ENCODE results near the gene HK1.

HK1 gene

DNA sequence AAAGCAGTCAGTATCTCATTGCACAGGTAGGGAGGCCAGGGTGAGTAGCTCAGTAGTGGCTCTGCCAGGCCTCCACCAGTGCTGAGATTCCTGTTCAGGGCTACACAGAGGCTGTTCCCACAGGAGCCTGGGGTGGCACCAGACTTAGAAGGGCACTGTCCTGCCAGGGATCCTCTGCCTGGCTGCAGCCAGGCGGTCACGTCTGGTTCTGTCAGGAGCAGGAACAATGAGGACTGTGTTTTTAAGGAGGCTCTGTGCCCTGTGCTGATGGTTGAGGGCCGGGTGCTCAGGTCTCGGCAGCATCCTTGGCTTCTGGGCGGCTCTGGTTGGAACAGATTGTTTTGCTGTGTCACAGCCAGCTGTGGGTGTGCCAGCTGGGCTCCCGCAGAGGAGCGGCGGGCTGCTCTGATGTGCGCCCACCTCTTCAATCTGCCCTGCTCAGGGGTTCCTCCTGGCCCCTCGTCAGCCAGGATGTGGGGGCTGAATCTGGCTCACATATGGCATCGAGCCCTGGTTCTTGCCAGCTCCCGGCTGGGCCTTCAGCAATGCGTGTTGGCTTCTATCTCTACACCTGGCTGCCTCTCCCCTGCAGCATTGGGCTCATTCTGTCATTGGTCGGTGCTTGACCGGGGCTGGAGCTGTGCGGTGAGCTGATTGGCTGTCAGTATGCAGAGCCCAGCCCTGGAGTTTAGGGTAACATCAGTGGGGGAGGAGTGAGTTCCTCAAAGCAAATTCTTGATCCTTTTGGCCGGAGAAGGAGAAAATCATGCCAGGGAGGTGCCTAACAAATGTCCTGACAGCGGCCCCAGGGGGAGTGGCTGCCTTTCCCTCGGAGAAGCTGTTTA is 97.2 kb downstream of the HK1 start:
- Histone ChIP-seq H2AFZ (ENCODE audit: low read length) (no peak overlapping the region), H3K79me2 (ENCODE audit: low read length) (no peaks in the 10 kb centered on the region), H4K20me1 (ENCODE audit: insufficient read depth, low read length) (no peaks in the 10 kb centered on the region), H3F3A (ENCODE audit: insufficient read depth, low read length) (no peaks in the 10 kb centered on the region), H3K4me1 (ENCODE audit: low read length) (no peaks in the 10 kb centered on the region), H3K4me2 (ENCODE audit: low read depth, low read length) (no peak overlapping the region), H3K9me2 (replicated peaks; ENCODE audit: insufficient read depth, low read length) (no peaks in the 10 kb centered on the region), H3K27ac (ENCODE audit: low read length) (no peak overlapping the region), H3K9ac (ENCODE audit: low read length) (no peak overlapping the region), H3K4me3 (ENCODE audit: low read length) (no peak overlapping the region), H3K27me3 (replicated peaks; ENCODE audit: insufficient read depth, low read length) (no peaks in the 10 kb centered on the region), H3K9me3 (replicated peaks; ENCODE audit: insufficient read depth, low read length) (no peaks in the 10 kb centered on the region), H3K36me3 (replicated peaks; ENCODE audit: insufficient read depth, low read length) (no peaks in the 10 kb centered on the region)
- no peak for DNase-seq
- TF ChIP-seq EZH2 (optimal IDR thresholded peaks at IDR 0.05; ENCODE audit: low read depth, low read length) = no peak
- TF ChIP-seq EZH2phosphoT487 (IDR thresholded peaks at IDR 0.05; ENCODE audit: low read length) = no peak
- TF ChIP-seq, protein P1, sequence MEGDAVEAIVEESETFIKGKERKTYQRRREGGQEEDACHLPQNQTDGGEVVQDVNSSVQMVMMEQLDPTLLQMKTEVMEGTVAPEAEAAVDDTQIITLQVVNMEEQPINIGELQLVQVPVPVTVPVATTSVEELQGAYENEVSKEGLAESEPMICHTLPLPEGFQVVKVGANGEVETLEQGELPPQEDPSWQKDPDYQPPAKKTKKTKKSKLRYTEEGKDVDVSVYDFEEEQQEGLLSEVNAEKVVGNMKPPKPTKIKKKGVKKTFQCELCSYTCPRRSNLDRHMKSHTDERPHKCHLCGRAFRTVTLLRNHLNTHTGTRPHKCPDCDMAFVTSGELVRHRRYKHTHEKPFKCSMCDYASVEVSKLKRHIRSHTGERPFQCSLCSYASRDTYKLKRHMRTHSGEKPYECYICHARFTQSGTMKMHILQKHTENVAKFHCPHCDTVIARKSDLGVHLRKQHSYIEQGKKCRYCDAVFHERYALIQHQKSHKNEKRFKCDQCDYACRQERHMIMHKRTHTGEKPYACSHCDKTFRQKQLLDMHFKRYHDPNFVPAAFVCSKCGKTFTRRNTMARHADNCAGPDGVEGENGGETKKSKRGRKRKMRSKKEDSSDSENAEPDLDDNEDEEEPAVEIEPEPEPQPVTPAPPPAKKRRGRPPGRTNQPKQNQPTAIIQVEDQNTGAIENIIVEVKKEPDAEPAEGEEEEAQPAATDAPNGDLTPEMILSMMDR (IDR thresholded peaks at IDR 0.05; ENCODE audit: low read length) = no peak

GRCh38 chr10:69376662-69377061 is 98.4 kb downstream of the HK1 start:
- no peak overlapping the region for H2AFZ ChIP-seq (ENCODE audit: low read length)
- no peaks in the 10 kb centered on the region for H3K79me2 ChIP-seq (ENCODE audit: low read length)
- no peaks in the 10 kb centered on the region for H3K9me2 ChIP-seq (replicated peaks; ENCODE audit: insufficient read depth, low read length)
- H4K20me1 ChIP-seq (ENCODE audit: insufficient read depth, low read length) = no peaks in the 10 kb centered on the region
- no peaks in the 10 kb centered on the region for H3K36me3 ChIP-seq (replicated peaks; ENCODE audit: insufficient read depth, low read length)
- no peak overlapping the region for H3K4me2 ChIP-seq (ENCODE audit: low read depth, low read length)
- no peak for DNase-seq
- H3K9ac ChIP-seq (ENCODE audit: low read length) = no peak overlapping the region
- no peak overlapping the region for H3K27ac ChIP-seq (ENCODE audit: low read length)
- H3K4me3 ChIP-seq (ENCODE audit: low read length) = no peak overlapping the region
- no peak for TF ChIP-seq EZH2 (optimal IDR thresholded peaks at IDR 0.05; ENCODE audit: low read depth, low read length)
- TF ChIP-seq, protein P1 (IDR thresholded peaks at IDR 0.05; ENCODE audit: low read length) = no peak
- no peak for TF ChIP-seq EZH2phosphoT487 (IDR thresholded peaks at IDR 0.05; ENCODE audit: low read length)
- H3F3A ChIP-seq (ENCODE audit: insufficient read depth, low read length) = no peaks in the 10 kb centered on the region
- no peaks in the 10 kb centered on the region for H3K27me3 ChIP-seq (replicated peaks; ENCODE audit: insufficient read depth, low read length)
- no peaks in the 10 kb centered on the region for H3K4me1 ChIP-seq (ENCODE audit: low read length)
- no peaks in the 10 kb centered on the region for H3K9me3 ChIP-seq (replicated peaks; ENCODE audit: insufficient read depth, low read length)

- no peak overlapping the region for H3K27ac ChIP-seq (ENCODE audit: low read length)
Observed at GRCh38 chr10:69377191-69377590, 98.9 kb downstream of the HK1 start.

More at GRCh38 chr10:69377191-69377590, 98.9 kb downstream of the HK1 start:
- DNase-seq = no peak
- Histone ChIP-seq H3K27me3 (replicated peaks; ENCODE audit: insufficient read depth, low read length) (no peaks in the 10 kb centered on the region), H3K4me3 (ENCODE audit: low read length) (no peak overlapping the region), H3K4me2 (ENCODE audit: low read depth, low read length) (no peak overlapping the region), H3K9ac (ENCODE audit: low read length) (no peak overlapping the region), H3K9me3 (replicated peaks; ENCODE audit: insufficient read depth, low read length) (no peaks in the 10 kb centered on the region), H3K4me1 (ENCODE audit: low read length) (no peaks in the 10 kb centered on the region), H4K20me1 (ENCODE audit: insufficient read depth, low read length) (no peaks in the 10 kb centered on the region), H3K36me3 (replicated peaks; ENCODE audit: insufficient read depth, low read length) (no peaks in the 10 kb centered on the region), H3K79me2 (ENCODE audit: low read length) (no peaks in the 10 kb centered on the region), H3F3A (ENCODE audit: insufficient read depth, low read length) (no peaks in the 10 kb centered on the region), H2AFZ (ENCODE audit: low read length) (no peak overlapping the region), H3K9me2 (replicated peaks; ENCODE audit: insufficient read depth, low read length) (no peaks in the 10 kb centered on the region)
- TF ChIP-seq EZH2phosphoT487 (IDR thresholded peaks at IDR 0.05; ENCODE audit: low read length) = no peak
- TF ChIP-seq, protein P1 (IDR thresholded peaks at IDR 0.05; ENCODE audit: low read length) = no peak
- TF ChIP-seq EZH2 (optimal IDR thresholded peaks at IDR 0.05; ENCODE audit: low read depth, low read length) = no peak

All from MM.1S (cell line).